ENCODE data around the gene DTNBP1. TPM values are rescaled to one million over a fixed set of nuclear protein-coding genes. Genes with fewer than 3 reads are reported as not detected.

DTNBP1 gene
- total RNA-seq, 1 donor from 2014 or later, result 5.6 TPM

GRCh38 chr6:15561447-15562199 lies 101.2 kb downstream of the DTNBP1 start:
- H3K27ac ChIP-seq, result no peak overlapping the region
- no peak overlapping the region for H3K4me3 ChIP-seq
- H3K9me3 ChIP-seq, result no peaks in the 10 kb centered on the region
- no peaks in the 10 kb centered on the region for H3K4me1 ChIP-seq
- DNase-seq (ENCODE audit: low spot score in 2 of 2), result no peak
- no peaks in the 10 kb centered on the region for H3K36me3 ChIP-seq
- TF ChIP-seq CTCF (IDR thresholded peaks at IDR 0.05), result no peak
- intact Hi-C loops (cut with DNase I), result no loop called here
- no peaks in the 10 kb centered on the region for H3K27me3 ChIP-seq

- Histone ChIP-seq H3K4me3 (no peak overlapping the region), H3K27ac (no peak overlapping the region), H3K27me3 (no peaks in the 10 kb centered on the region), H3K36me3 (no peaks in the 10 kb centered on the region), H3K9me3 (no peaks in the 10 kb centered on the region), H3K4me1 (no peaks in the 10 kb centered on the region)
- no peak for TF ChIP-seq CTCF (IDR thresholded peaks at IDR 0.05)
- intact Hi-C loops (cut with DNase I), result no loop called here
- DNase-seq (ENCODE audit: low spot score in 2 of 2), result no peak
Observed at GRCh38 chr6:15560713-15561112, 102.1 kb downstream of the DTNBP1 start.

- Histone ChIP-seq H3K36me3 (no peaks in the 10 kb centered on the region), H3K9me3 (no peaks in the 10 kb centered on the region), H3K27me3 (no peaks in the 10 kb centered on the region), H3K4me3 (no peak overlapping the region), H3K27ac (no peak overlapping the region), H3K4me1 (no peaks in the 10 kb centered on the region)
- DNase-seq (ENCODE audit: low spot score in 2 of 2), result no peak
- TF ChIP-seq CTCF (IDR thresholded peaks at IDR 0.05), result no peak
- intact Hi-C loops (cut with DNase I), result no loop called here
Observed at GRCh38 chr6:15557174-15557573, 105.7 kb downstream of the DTNBP1 start.

- TF ChIP-seq CTCF (IDR thresholded peaks at IDR 0.05), result no peak
- DNase-seq (ENCODE audit: low spot score in 2 of 2), result no peak
Observed at GRCh38 chr6:15556711-15557110, 106.1 kb downstream of the DTNBP1 start.

GRCh38 chr6:15555101-15556038 lies 107.5 kb downstream of the DTNBP1 start:
- no peak overlapping the region for H3K27ac ChIP-seq
- H3K4me1 ChIP-seq, result no peaks in the 10 kb centered on the region
- H3K36me3 ChIP-seq, result no peaks in the 10 kb centered on the region
- no peaks in the 10 kb centered on the region for H3K9me3 ChIP-seq
- no peaks in the 10 kb centered on the region for H3K27me3 ChIP-seq
- no peak for TF ChIP-seq CTCF (IDR thresholded peaks at IDR 0.05)
- intact Hi-C loops (cut with DNase I), result no loop called here
- no peak for DNase-seq (ENCODE audit: low spot score in 2 of 2)
- H3K4me3 ChIP-seq, result no peak overlapping the region

More at GRCh38 chr6:15556711-15557110, 106.1 kb downstream of the DTNBP1 start:
- Histone ChIP-seq H3K4me3 (no peak overlapping the region), H3K9me3 (no peaks in the 10 kb centered on the region), H3K27me3 (no peaks in the 10 kb centered on the region), H3K27ac (no peak overlapping the region), H3K36me3 (no peaks in the 10 kb centered on the region), H3K4me1 (no peaks in the 10 kb centered on the region)
- intact Hi-C loops (cut with DNase I), result no loop called here

All from ascending aorta (tissue), 2 donors.